Measurements from ENCODE around the gene RPL22L1. TPM values are rescaled to one million over a fixed set of nuclear protein-coding genes. Genes with fewer than 3 reads are reported as not detected.
"Not testable (repeated sequence)": the region's sequence is repeated elsewhere in the genome, so short reads cannot be mapped to it uniquely, and the experiment has no call there.

RPL22L1 gene
- total RNA-seq, 2 donors from 2014 or later = 27.0 to 29.3 TPM

DNA sequence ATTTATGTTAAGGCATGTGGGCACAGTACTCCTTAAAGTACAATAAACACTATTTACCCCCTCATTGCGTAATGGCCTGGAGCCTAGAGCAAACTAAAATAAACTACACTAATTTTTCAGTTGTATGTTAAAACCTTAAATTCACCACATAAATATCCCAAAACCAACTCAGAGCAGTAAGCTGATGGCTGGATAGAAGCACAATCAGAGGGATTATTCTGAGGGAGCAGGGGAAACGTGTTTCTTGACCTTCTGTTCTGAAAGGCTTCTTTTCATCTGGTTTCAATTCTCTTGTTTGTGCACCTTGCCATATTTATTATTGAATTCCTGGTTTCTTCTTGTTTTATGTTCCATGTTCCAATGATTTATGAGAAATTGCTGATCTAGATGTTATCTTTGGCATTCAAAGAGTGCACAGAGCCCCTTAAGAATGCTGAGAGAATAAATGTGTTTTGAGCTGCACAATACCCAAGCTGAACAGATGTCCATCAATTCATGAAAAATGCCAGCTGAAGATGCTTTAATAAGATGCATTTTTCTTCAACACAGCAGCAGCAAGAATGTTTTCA is 29.6 kb downstream of the RPL22L1 start:
- ATAC-seq = no peak
- intact Hi-C loops (cut with DNase I, micrococcal nuclease) = no loop called here

DNA sequence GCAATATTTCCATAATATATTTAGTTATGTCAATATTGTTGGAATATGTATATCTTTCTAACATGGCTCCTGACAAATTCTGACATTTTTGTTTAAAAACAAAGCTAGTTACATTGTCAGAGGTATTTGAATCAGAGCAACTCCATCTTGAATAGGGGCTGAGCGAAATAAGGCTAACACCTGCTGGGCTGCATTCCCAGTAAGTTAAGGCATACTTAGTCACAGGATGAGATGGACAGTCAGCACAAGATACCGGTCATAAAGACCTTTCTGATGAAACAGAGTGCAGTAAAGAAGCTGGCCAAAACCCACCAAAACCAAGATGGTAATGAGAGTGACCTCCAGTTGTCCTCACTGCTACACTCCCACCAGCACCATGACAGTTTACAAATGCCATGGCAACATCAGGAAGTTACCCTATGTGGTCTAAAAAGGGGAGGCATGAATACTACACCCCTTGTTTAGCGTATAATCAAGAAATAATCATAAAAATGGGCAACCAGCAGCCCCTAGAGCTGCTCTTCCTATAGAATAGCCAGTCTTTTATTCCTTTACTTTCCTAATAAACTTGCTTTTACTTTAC is 30.4 kb downstream of the RPL22L1 start:
- DNase-seq (no peak), ATAC-seq (no peak)
- intact Hi-C loops (cut with DNase I, micrococcal nuclease) = no loop called here

More for the DNA sequence above, 29.6 kb downstream of the RPL22L1 start:
- no peak for DNase-seq

DNA sequence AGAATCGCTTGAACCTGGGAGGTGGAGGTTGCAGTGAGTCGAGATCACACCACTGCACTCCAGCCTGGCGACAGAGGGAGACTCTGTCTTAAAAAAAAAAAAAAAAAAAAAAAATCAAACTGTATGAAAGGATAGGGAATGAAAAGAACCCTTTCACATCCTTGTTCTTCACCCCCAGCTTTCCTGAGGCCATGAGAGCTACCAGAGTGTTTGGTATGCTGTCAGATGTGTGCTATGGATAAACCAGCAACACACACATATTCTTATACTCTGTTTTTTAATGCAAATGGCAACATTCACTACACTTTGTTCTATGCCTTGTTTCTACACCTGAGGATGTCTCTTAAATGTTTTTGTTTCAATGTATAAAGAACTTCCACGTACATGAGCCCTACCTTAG is 33.5 kb downstream of the RPL22L1 start:
- no peak for ATAC-seq
- intact Hi-C loops (cut with DNase I, micrococcal nuclease) = no loop called here
- DNase-seq = no peak

DNA sequence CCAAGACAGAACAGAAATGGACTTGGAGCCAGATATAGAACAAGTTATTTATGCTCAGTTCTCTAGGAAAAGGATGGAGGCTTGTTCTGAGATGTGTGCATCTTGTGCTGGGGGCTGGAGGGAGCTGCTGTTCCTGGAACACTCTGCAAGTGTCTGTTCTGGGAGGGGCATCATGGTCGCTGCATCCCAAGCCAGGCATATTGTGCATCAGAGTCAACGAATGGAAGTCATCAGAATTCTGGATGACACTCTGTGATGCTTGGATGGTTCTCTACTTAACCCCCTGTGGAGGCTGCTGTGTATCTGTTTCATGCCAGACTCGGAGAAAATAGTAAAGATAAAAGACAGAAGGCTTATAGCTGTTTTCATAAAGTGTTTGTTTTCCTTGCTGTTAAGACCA is 34.7 kb downstream of the RPL22L1 start:
- ATAC-seq (no peak), DNase-seq (no peak)
- intact Hi-C loops (cut with DNase I, micrococcal nuclease) = no loop called here

DNA sequence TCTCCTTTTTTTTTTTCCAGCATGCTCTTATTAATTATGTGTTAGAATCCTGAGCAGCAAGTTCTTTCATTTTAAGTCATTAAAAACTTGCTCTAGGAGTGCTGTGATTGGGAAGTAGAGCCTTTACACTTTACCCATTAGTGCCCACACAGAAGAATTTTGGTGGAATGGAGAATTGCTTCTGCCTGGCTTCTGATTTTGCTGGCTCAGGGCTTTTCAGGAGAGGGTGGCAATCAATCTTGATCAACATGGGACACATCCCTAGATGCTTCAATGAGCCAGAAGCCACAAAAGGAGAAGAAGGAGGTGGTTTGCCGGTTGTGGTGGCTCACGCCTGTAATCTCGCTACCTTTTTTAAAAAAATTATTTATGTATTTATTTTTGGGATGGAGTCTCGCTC is 39.4 kb downstream of the RPL22L1 start:
- no peak for DNase-seq
- intact Hi-C loops (cut with DNase I, micrococcal nuclease) = no loop called here

DNA sequence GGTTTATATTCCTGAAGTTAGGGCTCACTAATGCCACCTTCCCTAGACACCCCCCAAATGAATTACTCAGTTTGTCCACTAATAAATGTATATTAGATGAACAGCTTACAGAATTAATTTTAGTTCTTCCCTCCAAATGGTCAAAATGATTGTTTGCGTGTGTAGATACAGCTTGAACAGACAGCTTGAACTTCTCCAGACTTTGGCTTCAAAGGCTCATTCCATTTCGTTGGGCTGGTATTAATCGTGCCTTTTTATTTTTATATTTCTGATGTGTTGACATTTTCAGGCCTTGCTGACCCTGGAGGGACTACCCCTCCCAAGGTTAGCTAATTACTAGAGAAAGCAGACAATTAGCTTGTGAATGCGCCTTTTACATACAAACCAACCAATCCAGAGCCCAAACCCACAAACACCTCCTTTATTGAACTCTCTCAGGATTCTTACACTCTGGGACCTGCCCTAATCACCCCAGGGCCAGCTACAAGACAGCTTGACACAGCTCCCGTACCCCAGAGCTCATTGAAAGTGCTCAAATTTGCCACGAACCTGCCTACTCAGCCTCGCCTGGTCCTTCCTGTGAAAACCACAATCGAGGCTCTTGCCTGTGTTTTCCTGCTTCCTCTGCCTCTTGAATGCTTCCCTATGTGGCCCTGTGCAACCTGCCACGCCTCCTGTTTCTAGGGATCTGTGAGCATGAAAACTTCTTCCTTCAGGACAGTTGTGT is 40.3 kb downstream of the RPL22L1 start:
- no peak for DNase-seq
- no peak for ATAC-seq
- intact Hi-C loops (cut with DNase I, micrococcal nuclease) = no loop called here

More for the DNA sequence above, 39.4 kb downstream of the RPL22L1 start:
- no peak for ATAC-seq

DNA sequence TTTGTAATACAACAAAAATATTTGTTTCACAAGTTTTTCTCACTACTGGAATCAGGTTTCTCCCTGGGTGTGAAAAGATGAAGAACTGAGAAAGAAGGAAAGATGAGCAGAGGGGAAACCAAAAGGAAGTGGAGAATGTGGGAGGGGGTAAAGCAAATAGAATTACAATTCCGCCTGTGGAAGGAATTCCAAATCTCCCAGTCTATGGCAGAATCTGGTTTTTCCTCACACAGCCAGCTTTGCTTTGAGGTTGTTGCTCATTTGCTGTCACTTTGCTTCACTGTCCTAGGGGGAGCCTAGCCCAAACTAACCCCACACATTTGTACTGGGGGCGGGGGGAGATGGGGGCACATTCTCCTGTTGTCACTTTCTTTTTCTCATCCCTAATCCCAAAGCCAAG is 43.9 kb downstream of the RPL22L1 start:
- no peak for ATAC-seq
- DNase-seq = no peak
- intact Hi-C loops (cut with DNase I, micrococcal nuclease) = no loop called here

DNA sequence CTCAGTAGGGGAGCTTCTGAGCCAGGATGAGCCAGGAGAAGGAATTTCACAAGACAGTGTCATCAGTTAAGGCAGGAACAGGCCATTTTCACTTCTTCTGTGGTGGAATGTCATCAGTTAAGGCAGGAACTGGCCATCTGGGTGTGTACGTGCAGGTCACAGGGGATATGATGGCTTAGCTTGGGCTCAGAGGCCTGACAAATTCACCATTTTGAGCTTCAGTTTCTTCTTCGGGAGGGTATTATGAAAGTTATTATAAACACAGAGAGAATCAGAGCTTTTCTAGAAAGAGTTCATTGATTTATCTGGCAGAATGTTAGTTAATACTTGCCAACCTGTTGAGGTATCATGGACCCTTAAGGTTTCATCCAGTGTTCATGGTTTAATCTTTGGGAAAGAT is 46.4 kb downstream of the RPL22L1 start:
- intact Hi-C loops (cut with DNase I, micrococcal nuclease); DNase-seq; ATAC-seq: not testable (repeated sequence)

DNA sequence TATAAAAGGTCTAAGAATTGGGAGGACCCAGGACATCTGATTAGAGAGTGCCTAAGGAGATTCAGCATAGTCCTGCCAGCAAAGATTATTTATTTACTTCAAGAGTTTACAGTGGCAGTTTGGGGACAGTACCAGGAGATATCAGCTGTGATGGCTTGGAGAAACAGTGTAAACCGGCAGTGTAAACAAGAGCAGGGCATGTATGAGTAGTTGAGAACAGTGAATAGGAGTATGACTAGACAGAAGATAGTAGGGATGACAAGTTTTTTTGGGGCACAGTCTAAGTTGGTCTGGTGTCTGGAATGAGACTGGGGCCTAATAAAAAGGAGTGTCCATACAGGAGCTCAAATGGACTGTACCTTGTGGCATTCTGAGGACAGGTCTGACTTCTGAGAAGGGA is 51.7 kb downstream of the RPL22L1 start:
- ATAC-seq, DNase-seq: not testable (repeated sequence)
- intact Hi-C loops (cut with DNase I, micrococcal nuclease) = loop anchor here (10.0 kb wide), 2 partner anchors 404 to 504 kb away; partner anchors contain the start of gene CLDN11 (in 1 of the 2)

DNA sequence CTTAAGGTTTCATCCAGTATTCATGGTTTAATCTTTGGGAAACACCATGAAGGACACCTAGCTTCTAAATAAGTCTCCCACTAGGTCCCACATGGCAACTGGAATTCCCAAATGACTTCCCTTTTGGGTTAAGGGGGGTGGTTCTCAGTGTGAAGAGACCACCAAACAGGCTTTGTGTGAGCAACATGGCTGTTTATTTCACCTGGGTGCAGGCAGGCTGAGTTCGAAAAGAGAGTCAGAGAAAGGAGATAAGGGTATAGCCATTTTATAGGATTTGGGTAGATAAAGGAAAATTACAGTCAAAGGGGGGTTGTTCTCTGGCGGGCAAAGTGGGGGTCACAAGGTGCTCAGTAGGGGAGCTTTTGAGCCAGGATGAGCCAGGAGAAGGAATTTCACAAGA is 52.5 kb downstream of the RPL22L1 start:
- not testable (repeated sequence) for ATAC-seq, DNase-seq
- intact Hi-C loops (cut with DNase I, micrococcal nuclease) = loop anchor here (10.0 kb wide), 2 partner anchors 403 to 503 kb away; partner anchors contain the start of gene CLDN11 (in 1 of the 2)

DNA sequence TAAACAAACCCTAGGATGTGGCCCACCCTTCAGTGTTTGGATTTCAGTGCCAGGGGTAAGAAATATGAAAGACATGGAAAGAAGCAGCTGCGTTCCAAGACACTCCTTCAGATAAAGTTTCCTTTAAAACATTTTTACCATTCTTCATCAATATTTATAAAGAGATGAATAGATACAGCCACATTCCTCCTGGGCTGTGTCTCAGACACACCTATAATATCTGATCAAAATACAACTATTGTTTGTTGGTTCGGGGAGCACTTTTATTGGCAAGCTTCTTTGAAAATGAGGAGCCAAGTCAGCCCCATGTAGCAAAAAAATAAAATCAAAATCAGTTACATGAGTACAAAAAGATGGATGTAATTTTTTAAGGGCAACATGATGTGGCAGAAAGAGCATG is 53.2 kb downstream of the RPL22L1 start:
- ATAC-seq (no peak), DNase-seq (no peak)
- intact Hi-C loops (cut with DNase I, micrococcal nuclease) = loop anchor here (10.0 kb wide), 2 partner anchors 402 to 502 kb away; partner anchors contain the start of gene CLDN11 (in 1 of the 2)

DNA sequence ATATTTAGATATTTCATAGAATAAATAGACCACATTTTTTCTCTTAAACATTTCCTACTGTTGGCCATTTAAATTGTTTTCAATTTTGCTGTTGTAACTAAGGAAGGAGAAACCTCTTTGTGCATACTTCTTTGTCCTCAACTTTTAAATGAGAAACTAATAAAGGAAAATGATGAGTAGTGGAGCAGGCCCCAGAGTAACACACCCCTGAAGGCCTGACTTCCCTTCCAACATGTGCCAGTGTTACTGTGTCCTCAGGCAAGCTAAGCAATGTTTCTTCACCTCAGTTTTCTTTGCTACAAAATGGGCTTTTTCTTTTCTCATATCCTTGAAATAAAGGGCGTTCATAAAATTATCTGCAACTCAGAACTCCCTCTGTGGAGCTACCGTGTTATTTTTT is 53.7 kb downstream of the RPL22L1 start:
- intact Hi-C loops (cut with DNase I, micrococcal nuclease) = loop anchor here (10.0 kb wide), 2 partner anchors 402 to 502 kb away; partner anchors contain the start of gene CLDN11 (in 1 of the 2)

DNA sequence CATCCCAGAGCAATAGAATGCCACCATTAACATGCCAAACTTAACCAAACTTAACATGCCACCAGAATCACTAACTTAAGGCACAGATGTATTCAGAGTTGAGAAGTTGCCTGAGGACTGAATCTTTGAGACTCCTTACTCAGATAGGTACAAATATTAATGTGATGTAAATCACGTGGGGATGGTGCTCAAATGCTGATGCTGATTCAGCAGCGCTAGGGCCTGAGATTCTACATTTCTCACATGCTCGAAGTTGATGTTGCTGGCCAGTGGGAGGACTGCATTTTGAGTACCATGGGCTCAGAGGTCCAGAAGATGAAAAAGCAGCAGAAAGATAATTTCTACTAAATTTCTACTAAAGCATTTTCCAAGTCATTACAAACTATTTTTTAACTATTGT is 54.1 kb downstream of the RPL22L1 start:
- intact Hi-C loops (cut with DNase I, micrococcal nuclease) = loop anchor here (10.0 kb wide), 2 partner anchors 401 to 501 kb away; partner anchors contain the start of gene CLDN11 (in 1 of the 2)
- DNase-seq (no peak), ATAC-seq (no peak)

More for the DNA sequence above, 53.7 kb downstream of the RPL22L1 start:
- DNase-seq (no peak), ATAC-seq (no peak)

DNA sequence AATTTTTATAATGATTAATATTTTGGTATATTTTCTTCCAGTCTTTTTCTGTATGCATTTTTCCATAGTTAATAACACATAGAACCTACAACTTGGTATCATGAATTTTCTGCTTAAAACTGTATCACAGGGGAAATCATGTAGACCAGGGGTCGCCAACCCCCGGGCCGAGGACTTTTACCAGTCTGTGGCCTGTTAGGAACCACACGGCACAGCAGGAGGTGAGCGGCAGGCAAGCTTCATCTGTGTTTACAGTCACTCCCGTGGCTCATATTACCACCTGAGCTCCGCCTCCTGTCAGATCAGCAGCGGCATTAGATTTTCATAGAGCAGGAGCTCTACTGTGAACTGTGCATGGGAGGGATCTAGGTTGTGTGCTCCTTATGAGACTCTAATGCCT is 54.7 kb downstream of the RPL22L1 start:
- ATAC-seq = peak; percentile 87
- DNase-seq = peak in 1 of 2 donors; percentile 43
- intact Hi-C loops (cut with DNase I, micrococcal nuclease) = loop anchor here (10.0 kb wide), 2 partner anchors 401 to 501 kb away; partner anchors contain the start of gene CLDN11 (in 1 of the 2)

Other genes with a start within 250 kb of the RPL22L1 start
- gene EIF5A2, start 38.4 kb upstream of the RPL22L1 start, total RNA-seq = 1 to 10 TPM; 3.1 to 3.5 TPM
- not detected for gene SLC2A2, start 156.5 kb upstream of the RPL22L1 start, total RNA-seq